ENCODE measurements around the gene LSAMP. TPM values are rescaled to one million over a fixed set of nuclear protein-coding genes. Genes with fewer than 3 reads are reported as not detected.
A peak's percentile ranks its signal among the peaks of the same experiment; 100 is the strongest.

The LSAMP gene
- total and polyA plus RNA-seq, 8 donors: 17.3 to 28.0 (median 26.0) TPM

- H3K27ac ChIP-seq: no peak overlapping the region
- no peaks in the 10 kb centered on the region for H3K9me3 ChIP-seq
- intact Hi-C loops (cut with DNase I): no loop called here
- no peaks in the 10 kb centered on the region for H3K4me1 ChIP-seq
- no peak for ATAC-seq
- TF ChIP-seq CTCF (IDR thresholded peaks at IDR 0.05): no peak
- H3K4me3 ChIP-seq: no peak overlapping the region
- peak in 1 of 4 donors; percentile 44 for DNase-seq
- H3K27me3 ChIP-seq: no peaks in the 10 kb centered on the region
- no peaks in the 10 kb centered on the region for H3K36me3 ChIP-seq
Measured at GRCh38 chr3:116161575-116162525, 283.4 kb downstream of the LSAMP start.

- intact Hi-C loops (cut with DNase I): no loop called here
Measured at GRCh38 chr3:116160594-116160993, 284.7 kb downstream of the LSAMP start.

GRCh38 chr3:116155841-116156240, 289.4 kb downstream of the LSAMP start:
- ATAC-seq (no peak), DNase-seq (peak in 1 of 4 donors; percentile 65)
- Histone ChIP-seq H3K36me3 (no peaks in the 10 kb centered on the region), H3K27me3 (no peaks in the 10 kb centered on the region), H3K4me1 (no peaks in the 10 kb centered on the region), H3K9me3 (no peaks in the 10 kb centered on the region), H3K27ac (no peak overlapping the region), H3K4me3 (no peak overlapping the region)
- intact Hi-C loops (cut with DNase I): no loop called here
- no peak for TF ChIP-seq CTCF (IDR thresholded peaks at IDR 0.05)

More at GRCh38 chr3:116160594-116160993, 284.7 kb downstream of the LSAMP start:
- DNase-seq (no peak), ATAC-seq (no peak)
- Histone ChIP-seq H3K4me3 (no peak overlapping the region), H3K36me3 (no peaks in the 10 kb centered on the region), H3K9me3 (no peaks in the 10 kb centered on the region), H3K27ac (no peak overlapping the region), H3K4me1 (no peaks in the 10 kb centered on the region), H3K27me3 (no peaks in the 10 kb centered on the region)
- no peak for TF ChIP-seq CTCF (IDR thresholded peaks at IDR 0.05)

- Histone ChIP-seq H3K4me3 (no peak overlapping the region), H3K36me3 (no peaks in the 10 kb centered on the region), H3K9me3 (no peaks in the 10 kb centered on the region), H3K4me1 (no peaks in the 10 kb centered on the region), H3K27ac (no peak overlapping the region), H3K27me3 (no peaks in the 10 kb centered on the region)
- no peak for ATAC-seq
- DNase-seq: no peak
- intact Hi-C loops (cut with DNase I): no loop called here
- no peak for TF ChIP-seq CTCF (IDR thresholded peaks at IDR 0.05)
Measured at GRCh38 chr3:116154389-116154788, 290.9 kb downstream of the LSAMP start.

- Histone ChIP-seq H3K36me3 (no peaks in the 10 kb centered on the region), H3K4me1 (no peaks in the 10 kb centered on the region), H3K9me3 (no peaks in the 10 kb centered on the region), H3K27me3 (no peaks in the 10 kb centered on the region), H3K4me3 (no peak overlapping the region), H3K27ac (no peak overlapping the region)
- intact Hi-C loops (cut with DNase I): no loop called here
- TF ChIP-seq CTCF (IDR thresholded peaks at IDR 0.05): no peak
- DNase-seq: no peak
- no peak for ATAC-seq
Measured at GRCh38 chr3:116153174-116153573, 292.1 kb downstream of the LSAMP start.

Measured in left lung (tissue), 10 donors.